Caco-2 (cell line): ENCODE data around the gene SCAF11. TPM values are rescaled to one million over a fixed set of nuclear protein-coding genes. Genes with fewer than 3 reads are reported as not detected.
A peak's percentile ranks its signal among the peaks of the same experiment; 100 is the strongest.

Experiments
- BruUV-seq: library from RNA; stranded (reverse); fragments of 400-500 nt; replicated peaks from 2 replicates; lab custom pipeline; 2021; lab: Mats Ljungman, UMichigan
- CTCF ChIA-PET: fragments of 300-600 bp; sonication (Branson Sonifier 250); formaldehyde crosslinking; loops from one replicate; lab custom pipeline; 2022; ENCODE audit warnings: antibody characterized with exemption; lab: Charles Lee
- POLR2A ChIA-PET: fragments of 300-600 bp; sonication (Branson Sonifier 250); formaldehyde crosslinking; loops from one replicate; lab custom pipeline; 2022; ENCODE audit warnings: antibody characterized with exemption; lab: Charles Lee
- DNase-seq, 2 experiments: peaks; one replicate each; pipeline versions ENCODE4 v3.0.0 to v3.0.0-alpha.2; 2020 to 2022
- H3K27me3 ChIP-seq: replicated peaks from 2 replicates; pipeline ENCODE4 v1.6.0; 2011; ENCODE audit warnings: low read length; ENCODE audit not compliant: control insufficient read depth, insufficient read depth
- H3K36me3 ChIP-seq: 2 replicates; pipeline ENCODE4 v1.5.1; 2011; ENCODE audit warnings: low read length; ENCODE audit not compliant: control insufficient read depth, insufficient read depth
- H3K4me1 ChIP-seq: fragments of 250-450 bp; sonication (Bioruptor Pico); 2 replicates; pipeline ENCODE4 v1.5.1; 2020; ENCODE audit warnings: mild to moderate bottlenecking
- H3K4me3 ChIP-seq: 2 replicates; pipeline ENCODE4 v1.5.1; 2011; ENCODE audit warnings: low read depth, mild to moderate bottlenecking, control low read depth, low read length
- H3K9me3 ChIP-seq: fragments of 250-450 bp; sonication (Bioruptor Pico); 2 replicates; pipeline ENCODE4 v1.5.1; 2020; ENCODE audit warnings: mild to moderate bottlenecking, moderate library complexity
- H3K27ac Mint-ChIP-seq: one replicate; pipeline ENCODE4 v1.8.0; 2022; ENCODE audit warnings: mixed read lengths; ENCODE audit not compliant: unreplicated experiment
- H3K27me3 Mint-ChIP-seq: one replicate; pipeline ENCODE4 v1.8.0; 2022; ENCODE audit warnings: mixed read lengths; ENCODE audit not compliant: insufficient read depth, unreplicated experiment
- H3K36me3 Mint-ChIP-seq: one replicate; pipeline ENCODE4 v1.8.0; 2022; ENCODE audit warnings: mild to moderate bottlenecking, mixed read lengths; ENCODE audit not compliant: insufficient read depth, unreplicated experiment
- H3K4me1 Mint-ChIP-seq: one replicate; pipeline ENCODE4 v1.8.0; 2022; ENCODE audit warnings: low read depth, mixed read lengths; ENCODE audit not compliant: unreplicated experiment
- H3K4me3 Mint-ChIP-seq: one replicate; pipeline ENCODE4 v1.8.0; 2022; ENCODE audit warnings: mild to moderate bottlenecking, moderate library complexity, mixed read lengths; ENCODE audit not compliant: unreplicated experiment
- H3K9me3 Mint-ChIP-seq: one replicate; pipeline ENCODE4 v1.8.0; 2022; ENCODE audit warnings: mixed read lengths; ENCODE audit not compliant: unreplicated experiment
- intact Hi-C: fragments of 100-400 bp; cut with micrococcal nuclease; formaldehyde crosslinking; loops from one replicate; pipeline ENCODE4 v1.10.0; 2022; ENCODE audit not compliant: unreplicated experiment
- total RNA-seq: library from RNA; stranded (reverse); gene quantifications from 2 replicates; pipeline ENCODE4 v1.2.3, GENCODE V29; 2022
- TF ChIP-seq, protein P1 (sequence below), 2 experiments: fragments of 200-600 bp in 1 of 2; IDR thresholded peaks; 1 replicate in 1 of 2; 2 replicates in 1 of 2; pipeline versions ENCODE4 v1.5.1 to v1.8.0; 2011 to 2022; ENCODE audit warnings: antibody characterized with exemption in 1 of 2, control low read depth in 1 of 2, inconsistent platforms in 1 of 2, low read depth in 1 of 2, low read length in 1 of 2, mild to moderate bottlenecking in 1 of 2, moderate library complexity in 1 of 2; ENCODE audit not compliant: insufficient read depth in 1 of 2, severe bottlenecking in 1 of 2, unreplicated experiment in 1 of 2

The SCAF11 gene
- total RNA-seq, 1 experiment from 2014 or later, result 292 TPM

DNA sequence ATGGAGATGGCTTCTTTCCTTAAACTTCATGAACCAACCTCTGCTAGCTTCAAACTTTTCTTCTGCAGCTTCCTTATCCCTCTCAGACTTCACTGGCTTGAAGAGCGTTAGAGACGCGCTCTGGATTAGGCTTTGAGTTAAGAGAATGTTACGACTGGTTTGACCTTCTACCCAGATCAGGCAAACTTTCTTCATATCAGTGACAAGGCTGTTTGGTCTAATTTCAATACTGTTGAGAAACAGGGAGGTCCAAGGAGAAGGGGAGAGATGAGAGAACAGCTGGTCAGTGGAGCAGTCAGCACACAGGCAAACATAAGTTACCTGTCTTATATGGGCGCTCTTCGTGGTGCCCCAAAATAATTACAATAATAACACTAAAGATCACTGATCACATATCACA, 14.9 kb downstream of the SCAF11 start:
- peak in 1 of 2 experiments; percentile 35 for DNase-seq
- no TSS peak for BruUV-seq
- Histone ChIP-seq H3K27me3 (no peaks in the 10 kb centered on the region), H3K36me3 (no peaks in the 10 kb centered on the region), H3K4me3 (no peak overlapping the region), H3K4me1 (peaks cover 87% of the 10 kb centered on the region), H3K9me3 (no peaks in the 10 kb centered on the region)
- Mint-ChIP-seq H3K27me3 (no peaks in the 10 kb centered on the region), H3K27ac (peak overlapping the region; percentile 96), H3K36me3 (peaks cover 75% of the 10 kb centered on the region), H3K4me3 (peak overlapping the region; percentile 76), H3K4me1 (peaks cover 79% of the 10 kb centered on the region), H3K9me3 (no peaks in the 10 kb centered on the region)
- ChIA-PET POLR2A (no interaction called here), CTCF (no interaction called here)
- intact Hi-C loops, result no loop called here
- TF ChIP-seq, protein P1, sequence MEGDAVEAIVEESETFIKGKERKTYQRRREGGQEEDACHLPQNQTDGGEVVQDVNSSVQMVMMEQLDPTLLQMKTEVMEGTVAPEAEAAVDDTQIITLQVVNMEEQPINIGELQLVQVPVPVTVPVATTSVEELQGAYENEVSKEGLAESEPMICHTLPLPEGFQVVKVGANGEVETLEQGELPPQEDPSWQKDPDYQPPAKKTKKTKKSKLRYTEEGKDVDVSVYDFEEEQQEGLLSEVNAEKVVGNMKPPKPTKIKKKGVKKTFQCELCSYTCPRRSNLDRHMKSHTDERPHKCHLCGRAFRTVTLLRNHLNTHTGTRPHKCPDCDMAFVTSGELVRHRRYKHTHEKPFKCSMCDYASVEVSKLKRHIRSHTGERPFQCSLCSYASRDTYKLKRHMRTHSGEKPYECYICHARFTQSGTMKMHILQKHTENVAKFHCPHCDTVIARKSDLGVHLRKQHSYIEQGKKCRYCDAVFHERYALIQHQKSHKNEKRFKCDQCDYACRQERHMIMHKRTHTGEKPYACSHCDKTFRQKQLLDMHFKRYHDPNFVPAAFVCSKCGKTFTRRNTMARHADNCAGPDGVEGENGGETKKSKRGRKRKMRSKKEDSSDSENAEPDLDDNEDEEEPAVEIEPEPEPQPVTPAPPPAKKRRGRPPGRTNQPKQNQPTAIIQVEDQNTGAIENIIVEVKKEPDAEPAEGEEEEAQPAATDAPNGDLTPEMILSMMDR (IDR thresholded peaks at IDR 0.05; ENCODE audit: insufficient read depth in 1 of 2, low read depth in 1 of 2, low read length in 1 of 2, severe bottlenecking in 1 of 2, unreplicated experiment in 1 of 2), result no peak

DNA sequence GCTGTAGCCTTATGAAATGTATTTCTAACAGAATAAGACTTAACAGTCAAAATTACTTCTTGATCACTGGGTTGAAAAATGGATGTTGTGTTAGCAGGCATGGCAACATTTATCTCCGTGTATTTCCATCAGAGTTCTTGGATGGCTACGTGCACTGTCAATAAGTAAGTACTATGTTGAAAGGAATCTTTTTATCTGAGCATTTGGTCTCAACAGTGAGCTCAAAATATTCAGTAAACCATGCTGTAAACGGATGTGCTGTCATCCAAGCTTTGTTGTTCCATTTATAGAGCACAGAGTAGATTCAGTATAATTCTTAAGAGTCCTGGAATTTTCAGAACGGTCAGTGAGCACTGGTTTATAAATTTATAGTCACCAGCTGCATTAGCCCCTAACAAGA, 15.5 kb downstream of the SCAF11 start:
- DNase-seq, result no peak
- H3K4me3 ChIP-seq, result no peak overlapping the region
- Mint-ChIP-seq H3K4me1 (peaks cover 73% of the 10 kb centered on the region), H3K9me3 (no peaks in the 10 kb centered on the region), H3K27ac (peak overlapping the region; percentile 96), H3K4me3 (peak overlapping the region; percentile 76), H3K27me3 (no peaks in the 10 kb centered on the region), H3K36me3 (peaks cover 75% of the 10 kb centered on the region)
- H3K4me1 ChIP-seq, result peaks cover 87% of the 10 kb centered on the region
- CTCF ChIA-PET, result no interaction called here
- TF ChIP-seq, protein P1 (IDR thresholded peaks at IDR 0.05; ENCODE audit: insufficient read depth in 1 of 2, low read depth in 1 of 2, low read length in 1 of 2, severe bottlenecking in 1 of 2, unreplicated experiment in 1 of 2), result no peak
- POLR2A ChIA-PET, result no interaction called here
- no peaks in the 10 kb centered on the region for H3K27me3 ChIP-seq
- H3K9me3 ChIP-seq, result no peaks in the 10 kb centered on the region
- H3K36me3 ChIP-seq, result no peaks in the 10 kb centered on the region
- BruUV-seq, result no TSS peak
- intact Hi-C loops, result loop anchor here (1.0 to 5.0 kb wide), 2 partner anchors 15 to 287 kb away; partner anchors contain the start of gene SCAF11

DNA sequence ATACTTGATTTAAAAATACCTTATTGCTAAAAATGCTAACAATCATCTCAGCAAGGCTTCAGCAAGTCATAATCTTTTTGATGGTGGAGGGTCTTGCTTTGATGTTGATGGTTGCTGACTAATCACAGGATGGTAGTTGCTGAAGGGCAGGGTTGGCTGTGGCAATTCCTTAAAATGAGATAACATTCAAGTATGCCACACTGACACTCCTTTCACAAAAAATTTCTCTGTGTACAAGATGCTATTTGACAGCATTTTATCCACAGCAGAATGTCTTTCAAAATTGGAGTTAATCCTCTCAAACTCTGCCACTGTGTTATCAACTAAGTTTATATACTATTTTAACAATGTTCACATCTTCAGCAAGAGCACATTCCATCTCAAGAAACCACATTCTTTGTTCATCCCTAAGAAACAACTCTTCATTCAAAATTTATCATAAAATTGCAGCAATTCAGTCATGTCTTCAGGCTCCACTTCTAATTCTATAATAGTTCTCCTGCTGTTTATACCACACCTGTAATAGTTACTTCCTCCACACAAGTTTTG, 16.1 kb downstream of the SCAF11 start:
- peaks cover 77% of the 10 kb centered on the region for H3K36me3 Mint-ChIP-seq
- CTCF ChIA-PET, result no interaction called here
- H3K4me1 Mint-ChIP-seq, result peaks cover 71% of the 10 kb centered on the region
- no peaks in the 10 kb centered on the region for H3K9me3 Mint-ChIP-seq
- peak overlapping the region; percentile 96 for H3K27ac Mint-ChIP-seq
- peak overlapping the region; percentile 76 for H3K4me3 Mint-ChIP-seq
- Histone ChIP-seq H3K27me3 (no peaks in the 10 kb centered on the region), H3K4me1 (peaks cover 84% of the 10 kb centered on the region), H3K4me3 (no peak overlapping the region), H3K36me3 (no peaks in the 10 kb centered on the region), H3K9me3 (no peaks in the 10 kb centered on the region)
- peak; percentile 72 to 73 for DNase-seq
- intact Hi-C loops, result loop anchor here (1.0 to 5.0 kb wide), 2 partner anchors 16 to 288 kb away; partner anchors contain the start of gene SCAF11
- TF ChIP-seq, protein P1 (IDR thresholded peaks at IDR 0.05; ENCODE audit: insufficient read depth in 1 of 2, low read depth in 1 of 2, low read length in 1 of 2, severe bottlenecking in 1 of 2, unreplicated experiment in 1 of 2), result no peak
- POLR2A ChIA-PET, result no interaction called here
- BruUV-seq, result no TSS peak
- H3K27me3 Mint-ChIP-seq, result no peaks in the 10 kb centered on the region
